H9 (cell line): ENCODE data around the gene NLN. TPM values are rescaled to one million over a fixed set of nuclear protein-coding genes. Genes with fewer than 3 reads are reported as not detected.

Experiments
- DNase-seq: peaks from one replicate; pipeline ENCODE4 v3.0.0-alpha.2; 2017
- H2AFZ ChIP-seq: one replicate; pipeline ENCODE4 v1.6.1; 2013; ENCODE audit warnings: mild to moderate bottlenecking, low read length, control low read depth, moderate library complexity
- H2AK5ac ChIP-seq: 2 replicates; pipeline ENCODE4 v1.6.1; 2013; ENCODE audit warnings: low read length, control low read depth, mixed read lengths; ENCODE audit not compliant: insufficient read length
- H2BK120ac ChIP-seq: one replicate; pipeline ENCODE4 v1.6.1; 2013; ENCODE audit warnings: low read depth, mild to moderate bottlenecking, low read length, control low read depth, inconsistent platforms; ENCODE audit not compliant: poor library complexity, severe bottlenecking
- H2BK12ac ChIP-seq: 2 replicates; pipeline ENCODE4 v1.6.1; 2013; ENCODE audit warnings: low read length, control low read depth, mixed read lengths, low read depth; ENCODE audit not compliant: insufficient read length
- H2BK15ac ChIP-seq: 2 replicates; pipeline ENCODE4 v1.6.1; 2013; ENCODE audit warnings: low read depth, low read length, control low read depth
- H2BK20ac ChIP-seq: one replicate; pipeline ENCODE4 v1.6.1; 2013; ENCODE audit warnings: low read depth, mild to moderate bottlenecking, low read length, control low read depth, inconsistent platforms; ENCODE audit not compliant: poor library complexity, severe bottlenecking
- H2BK5ac ChIP-seq: 2 replicates; pipeline ENCODE4 v1.6.1; 2013; ENCODE audit warnings: low read length, control low read depth, mixed read lengths; ENCODE audit not compliant: insufficient read length
- H3K14ac ChIP-seq: 2 replicates; pipeline ENCODE4 v1.6.1; 2013; ENCODE audit warnings: low read length, control low read depth; ENCODE audit not compliant: insufficient read depth
- H3K18ac ChIP-seq: 2 replicates; pipeline ENCODE4 v1.6.1; 2013; ENCODE audit warnings: low read depth, mild to moderate bottlenecking, mixed read lengths, low read length, control low read depth; ENCODE audit not compliant: insufficient read length
- H3K23ac ChIP-seq: 2 replicates; pipeline ENCODE4 v1.6.1; 2013; ENCODE audit warnings: low read length, control low read depth, mixed read lengths, low read depth; ENCODE audit not compliant: insufficient read length
- H3K23me2 ChIP-seq: 2 replicates; pipeline ENCODE4 v1.6.1; 2013; ENCODE audit warnings: low read depth, mild to moderate bottlenecking, mixed read lengths, low read length, control low read depth; ENCODE audit not compliant: insufficient read length, poor library complexity, severe bottlenecking
- H3K27ac ChIP-seq: 2 replicates; pipeline ENCODE4 v1.5.1; 2013; ENCODE audit warnings: low read length, control low read depth, mixed read lengths, low read depth; ENCODE audit not compliant: insufficient read length
- H3K27me3 ChIP-seq: 2 replicates; pipeline ENCODE4 v1.6.1; 2013; ENCODE audit warnings: low read length, control low read depth, inconsistent platforms; ENCODE audit not compliant: insufficient read depth
- H3K4ac ChIP-seq: 2 replicates; pipeline ENCODE4 v1.6.1; 2013; ENCODE audit warnings: low read depth, mild to moderate bottlenecking, control low read depth, inconsistent platforms, low read length, moderate library complexity
- H3K4me1 ChIP-seq: 2 replicates; pipeline ENCODE4 v1.6.1; 2013; ENCODE audit warnings: low read length, control low read depth, inconsistent platforms; ENCODE audit not compliant: insufficient read depth
- H3K4me2 ChIP-seq: 2 replicates; pipeline ENCODE4 v1.6.1; 2013; ENCODE audit warnings: low read length, control low read depth, mixed read lengths; ENCODE audit not compliant: insufficient read length, insufficient read depth
- H3K56ac ChIP-seq: 2 replicates; pipeline ENCODE4 v1.6.1; 2013; ENCODE audit warnings: low read depth, mild to moderate bottlenecking, mixed read lengths, low read length, control low read depth; ENCODE audit not compliant: insufficient read length
- H3K79me1 ChIP-seq: 2 replicates; pipeline ENCODE4 v1.6.1; 2013; ENCODE audit warnings: low read depth, mild to moderate bottlenecking, moderate library complexity, low read length, control low read depth, inconsistent platforms; ENCODE audit not compliant: insufficient read depth, poor library complexity, severe bottlenecking
- H3K79me2 ChIP-seq: 2 replicates; pipeline ENCODE4 v1.6.1; 2013; ENCODE audit warnings: low read length, control low read depth, inconsistent platforms; ENCODE audit not compliant: insufficient read depth
- H3K9ac ChIP-seq: 2 replicates; pipeline ENCODE4 v1.6.1; 2013; ENCODE audit warnings: low read length, control low read depth, mixed read lengths; ENCODE audit not compliant: insufficient read length; ENCODE audit errors: extremely low read depth
- H3K9me3 ChIP-seq: one replicate; pipeline ENCODE4 v1.6.1; 2013; ENCODE audit warnings: low read depth, low read length, inconsistent platforms; ENCODE audit not compliant: control insufficient read depth
- H3T11ph ChIP-seq: one replicate; pipeline ENCODE4 v1.6.1; 2013; ENCODE audit warnings: mild to moderate bottlenecking, low read length, control low read depth, inconsistent platforms
- H4K20me1 ChIP-seq: one replicate; pipeline ENCODE4 v1.6.1; 2013; ENCODE audit not compliant: control insufficient read depth, insufficient read length, insufficient read depth
- H4K5ac ChIP-seq: 2 replicates; pipeline ENCODE4 v1.6.1; 2013; ENCODE audit warnings: low read depth, mild to moderate bottlenecking, mixed read lengths, low read length, control low read depth; ENCODE audit not compliant: insufficient read length
- H4K8ac ChIP-seq: replicated peaks from 2 replicates; pipeline ENCODE4 v1.6.1; 2013; ENCODE audit warnings: low read length, control low read depth, mixed read lengths, low read depth; ENCODE audit not compliant: insufficient read length
- H4K91ac ChIP-seq: 2 replicates; pipeline ENCODE4 v1.6.1; 2013; ENCODE audit warnings: low read depth, mild to moderate bottlenecking, moderate library complexity, mixed read lengths, low read length, control low read depth; ENCODE audit not compliant: insufficient read length
- H3K27ac Mint-ChIP-seq, 3 experiments: 2 replicates in 2 of 3; 3 replicates in 1 of 3; pipeline ENCODE4 v1.8.0; 2020 to 2021; ENCODE audit warnings: mixed read lengths in 3 of 3, mild to moderate bottlenecking in 1 of 3, moderate library complexity in 1 of 3
- H3K27me3 Mint-ChIP-seq: 2 replicates; pipeline ENCODE4 v1.8.0; 2021; ENCODE audit warnings: low read depth, mild to moderate bottlenecking, moderate library complexity, mixed read lengths
- H3K36me3 Mint-ChIP-seq, 3 experiments: 2 replicates in 2 of 3; 3 replicates in 1 of 3; pipeline ENCODE4 v1.8.0; 2020 to 2021; ENCODE audit warnings: low read depth in 3 of 3, mixed read lengths in 3 of 3; ENCODE audit not compliant: insufficient read depth in 1 of 3
- H3K4me1 Mint-ChIP-seq, 2 experiments: 2 replicates each; pipeline ENCODE4 v1.8.0; 2020; ENCODE audit warnings: mixed read lengths in 2 of 2
- H3K4me3 Mint-ChIP-seq, 2 experiments: 2 replicates in 1 of 2; 3 replicates in 1 of 2; pipeline ENCODE4 v1.8.0; 2020 to 2021; ENCODE audit warnings: mild to moderate bottlenecking in 2 of 2, mixed read lengths in 2 of 2, moderate library complexity in 1 of 2
- H3K9me3 Mint-ChIP-seq, 2 experiments: 2 replicates in 1 of 2; 3 replicates in 1 of 2; pipeline ENCODE4 v1.8.0; 2020; ENCODE audit warnings: mild to moderate bottlenecking in 2 of 2, mixed read lengths in 2 of 2, moderate library complexity in 1 of 2
- CTCF ChIP-seq: fragments of 200-600 bp; sonication (generic); conservative IDR thresholded peaks from 3 replicates; pipeline ENCODE4 v1.8.0; 2021; ENCODE audit warnings: antibody characterized with exemption, mild to moderate bottlenecking
- WGBS: extraction: QIAGEN DNeasy Blood & Tissue Kit; methylation state at CpG from one replicate; pipeline ENCODE4 v1.1.7; 2013; ENCODE audit warnings: missing lambda C conversion rate, low lambda C conversion rate, mixed read lengths; ENCODE audit not compliant: insufficient read length; ENCODE audit errors: extremely low coverage; 5-methylcytosine and 5-hydroxymethylcytosine counted together
- long read RNA-seq: library from polyadenylated mRNA; unstranded; transcript quantifications from one replicate; pipeline ENCODE4 v2.0.0, GENCODE V29; 2020
- total RNA-seq: library from RNA; stranded (reverse); gene quantifications from 2 replicates; pipeline ENCODE4 v1.2.1, GENCODE V29; 2021

The NLN gene
- total RNA-seq: 126 and 137 TPM in 2 replicates
- long read RNA-seq, full-length matches to known transcripts: 477 of 602 reads
- long read RNA-seq, partial matches to known transcripts: 46 of 602 reads
- long read RNA-seq, other reads (novel, unspliced or antisense): 79 of 602 reads

DNA sequence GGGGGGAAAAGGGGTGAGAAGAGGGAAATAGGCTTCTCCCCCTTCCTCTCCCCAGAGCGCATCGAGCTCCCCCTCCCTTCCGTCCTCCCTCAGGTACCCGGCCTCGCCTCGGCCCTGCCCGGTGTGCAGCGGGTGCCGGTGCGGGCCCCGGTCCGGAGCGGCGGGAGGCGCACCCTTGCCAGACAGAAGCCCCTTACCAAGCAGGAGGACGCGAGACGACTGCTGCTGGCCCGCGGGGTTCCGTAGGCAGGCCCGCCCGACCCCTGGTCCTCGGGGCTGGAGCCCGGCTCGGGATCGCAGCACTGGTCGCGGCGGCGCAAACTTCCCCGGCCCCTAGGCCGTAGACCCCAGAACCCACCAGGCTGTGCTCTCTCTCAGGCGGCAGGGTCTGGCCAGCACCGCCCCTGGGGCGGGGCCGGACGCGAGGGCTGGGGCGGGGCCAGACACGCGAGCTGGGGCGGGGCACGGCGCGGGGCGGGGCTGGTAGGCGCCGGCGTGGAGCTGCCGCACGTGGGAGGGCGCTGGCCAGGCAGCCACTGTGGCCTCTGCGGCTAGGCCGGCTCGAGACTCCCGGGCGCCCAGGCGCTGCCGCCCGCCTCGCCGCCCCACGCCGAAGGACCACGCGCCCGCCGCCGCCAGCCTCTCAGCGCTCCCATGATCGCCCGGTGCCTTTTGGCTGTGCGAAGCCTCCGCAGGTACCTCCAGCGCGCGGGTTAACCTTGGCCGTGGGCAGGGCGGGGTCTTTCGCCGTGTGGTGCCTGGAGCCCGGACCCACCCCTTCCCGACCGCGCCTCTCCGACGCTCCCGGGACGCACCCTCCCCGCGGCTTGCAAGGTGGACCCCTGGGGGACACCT lies at the start of gene NLN, which contains the start of gene SGTB:
NLN (plus strand) TSS at position 486 of the 855 bp plus-strand sequence; CDS start at position 655, 169 bp downstream.
SGTB (minus strand) TSS at position 390 of the 855 bp plus-strand sequence. CDS start 1,302 bp downstream, outside the sequence.
- Histone ChIP-seq H2AK5ac (no peak within 1 kb of the TSS), H3K79me2 (peaks cover 19% of the 10 kb centered on the region; the same call in 1 of the 2 replicates)

More for the DNA sequence above, at the start of gene NLN, which contains the start of gene SGTB:
- DNase-seq: peak; percentile 87
- Mint-ChIP-seq H3K4me1 (peaks cover 17 to 25% of the 10 kb centered on the region in 2 experiments), H3K27ac (peak within 1 kb of the TSS; percentile 97 to 99 (median 99)), H3K36me3 (peaks cover 6 to 19% (median 12%) of the 10 kb centered on the region in 3 experiments; a peak in 6 of 7 replicates), H3K27me3 (no peaks in the 10 kb centered on the region), H3K4me3 (peak within 1 kb of the TSS; percentile 86 to 99), H3K9me3 (no peaks in the 10 kb centered on the region; a peak in 1 of 5 replicates)
- TF ChIP-seq CTCF: no peak
- Histone ChIP-seq H3K23ac (no peak within 1 kb of the TSS), H3K23me2 (peaks cover 2% of the 10 kb centered on the region), H2BK5ac (no peak within 1 kb of the TSS), H3T11ph (peak within 1 kb of the TSS; percentile 69), H3K79me1 (peaks cover under 1% of the 10 kb centered on the region), H2AFZ (no peak within 1 kb of the TSS), H4K20me1 (no peaks in the 10 kb centered on the region), H3K4ac (peak within 1 kb of the TSS; percentile 31; the same call in 1 of the 2 replicates), H3K9me3 (no peaks in the 10 kb centered on the region), H2BK12ac (no peak within 1 kb of the TSS), H3K27ac (peak within 1 kb of the TSS; percentile 57), H3K56ac (peak within 1 kb of the TSS; percentile 14), H3K27me3 (no peaks in the 10 kb centered on the region), H4K5ac (peak within 1 kb of the TSS; percentile 7), H3K18ac (peak within 1 kb of the TSS; percentile 88), H4K8ac (no peak within 1 kb of the TSS), H3K9ac (peak within 1 kb of the TSS; percentile 93), H4K91ac (no peak within 1 kb of the TSS), H2BK20ac (no peak within 1 kb of the TSS), H2BK15ac (no peak within 1 kb of the TSS), H3K4me2 (peak within 1 kb of the TSS; percentile 68), H3K14ac (peak within 1 kb of the TSS; percentile 95), H2BK120ac (no peak within 1 kb of the TSS), H3K4me1 (no peaks in the 10 kb centered on the region)
- WGBS: no CpG with 5 or more reads among the region's 92 CpGs
